Inflammatory macrophage (primary cell): Measurements from ENCODE around the gene TPRG1.

Experiments used
- DNase-seq, 2 donors: peaks; one replicate each; pipeline ENCODE4 v3.0.0-alpha.2; 2020 to 2022

TPRG1 gene

GRCh38 chr3:189282741-189283140 lies 111.0 kb downstream of the TPRG1 start:
- no peak for DNase-seq

DNA sequence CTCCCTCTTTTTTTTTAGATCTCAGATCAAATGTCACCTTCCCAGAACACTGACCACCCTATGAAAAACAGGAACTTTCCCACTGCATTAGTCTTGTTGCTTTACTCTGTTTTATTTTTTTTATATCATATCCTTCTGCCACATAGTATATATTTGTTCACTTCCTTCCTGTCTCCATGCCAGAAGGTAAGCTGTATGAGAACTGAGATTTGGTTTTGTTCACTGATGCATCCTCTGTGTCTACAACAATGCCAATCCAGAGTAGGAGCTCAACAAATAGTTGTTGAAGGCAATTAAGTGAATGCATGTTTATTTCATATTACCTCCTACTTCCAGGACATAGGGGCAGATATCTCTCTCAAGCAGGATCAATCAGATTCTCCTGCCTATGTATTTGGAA lies 114.4 kb downstream of the TPRG1 start:
- no peak for DNase-seq

GRCh38 chr3:189286916-189287315 lies 115.1 kb downstream of the TPRG1 start:
- no peak for DNase-seq

- DNase-seq = no peak
These were observed 116.8 kb downstream of the TPRG1 start for GRCh38 chr3:189288348-189289235.

GRCh38 chr3:189289251-189289650 lies 117.5 kb downstream of the TPRG1 start:
- no peak for DNase-seq

GRCh38 chr3:189292667-189293484 lies 121.1 kb downstream of the TPRG1 start:
- DNase-seq = no peak

DNA sequence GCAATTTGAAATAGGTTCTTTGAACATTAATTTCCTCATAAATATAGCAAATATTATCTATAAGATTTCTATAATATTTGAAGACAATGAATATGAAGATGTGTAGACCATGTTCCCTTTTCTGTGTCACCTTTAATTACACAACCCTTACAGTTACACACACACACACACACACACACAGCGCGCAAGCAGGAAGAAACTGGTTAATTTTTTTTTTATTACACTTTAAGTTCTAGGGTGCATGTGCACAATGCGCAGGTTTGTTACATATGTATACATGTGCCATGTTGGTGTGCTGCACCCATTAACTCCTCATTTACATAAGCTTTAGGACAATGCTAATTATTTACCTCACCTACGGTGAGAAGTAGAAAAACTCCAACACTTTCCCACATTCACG lies 122.9 kb downstream of the TPRG1 start:
- DNase-seq = no peak

DNA sequence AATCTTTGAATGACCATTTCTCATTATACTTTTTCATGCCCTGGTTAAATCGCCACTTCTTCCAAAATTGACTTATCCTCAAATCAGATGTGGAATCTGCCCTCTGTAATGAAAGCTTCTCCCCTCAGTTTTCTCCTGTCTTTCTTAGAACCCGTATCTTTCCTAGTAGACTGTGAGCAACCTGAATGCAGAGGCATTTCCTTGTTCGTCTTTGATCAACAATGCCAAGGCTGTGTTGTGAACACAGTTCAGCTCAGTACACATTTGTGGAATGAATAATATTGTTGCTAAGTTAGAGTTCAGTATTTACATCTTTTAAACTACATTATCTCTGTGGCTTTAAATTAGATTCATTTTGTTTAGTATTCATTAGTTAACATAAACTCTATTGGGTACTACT lies 123.3 kb downstream of the TPRG1 start:
- DNase-seq = no peak

GRCh38 chr3:189297932-189298331 lies 126.2 kb downstream of the TPRG1 start:
- DNase-seq = no peak

- no peak for DNase-seq
These were observed 127.0 kb downstream of the TPRG1 start for GRCh38 chr3:189298469-189299375.

DNA sequence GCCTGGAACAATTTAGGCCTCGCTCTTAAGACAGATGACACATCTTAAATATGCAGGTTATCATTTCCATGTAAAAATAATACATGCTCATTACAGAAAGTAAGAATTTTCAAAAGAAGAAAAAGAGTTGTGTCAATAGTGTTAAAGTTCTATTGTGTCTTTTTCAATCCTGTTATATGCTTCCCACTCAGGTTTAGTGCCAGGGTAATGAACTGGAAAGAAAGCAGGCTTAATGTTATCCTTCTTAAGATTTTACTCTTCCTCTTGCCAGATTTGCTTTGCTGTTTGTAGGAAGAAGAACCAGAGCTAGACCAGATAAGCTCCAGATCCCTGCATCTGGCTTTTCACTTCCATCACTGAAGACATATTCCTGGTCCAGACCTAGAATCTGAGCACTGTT lies 128.6 kb downstream of the TPRG1 start:
- DNase-seq = no peak

- no peak for DNase-seq
These were observed 129.7 kb downstream of the TPRG1 start for GRCh38 chr3:189301479-189301878.

- DNase-seq = no peak
These were observed 131.8 kb downstream of the TPRG1 start for GRCh38 chr3:189303584-189303983.

DNA sequence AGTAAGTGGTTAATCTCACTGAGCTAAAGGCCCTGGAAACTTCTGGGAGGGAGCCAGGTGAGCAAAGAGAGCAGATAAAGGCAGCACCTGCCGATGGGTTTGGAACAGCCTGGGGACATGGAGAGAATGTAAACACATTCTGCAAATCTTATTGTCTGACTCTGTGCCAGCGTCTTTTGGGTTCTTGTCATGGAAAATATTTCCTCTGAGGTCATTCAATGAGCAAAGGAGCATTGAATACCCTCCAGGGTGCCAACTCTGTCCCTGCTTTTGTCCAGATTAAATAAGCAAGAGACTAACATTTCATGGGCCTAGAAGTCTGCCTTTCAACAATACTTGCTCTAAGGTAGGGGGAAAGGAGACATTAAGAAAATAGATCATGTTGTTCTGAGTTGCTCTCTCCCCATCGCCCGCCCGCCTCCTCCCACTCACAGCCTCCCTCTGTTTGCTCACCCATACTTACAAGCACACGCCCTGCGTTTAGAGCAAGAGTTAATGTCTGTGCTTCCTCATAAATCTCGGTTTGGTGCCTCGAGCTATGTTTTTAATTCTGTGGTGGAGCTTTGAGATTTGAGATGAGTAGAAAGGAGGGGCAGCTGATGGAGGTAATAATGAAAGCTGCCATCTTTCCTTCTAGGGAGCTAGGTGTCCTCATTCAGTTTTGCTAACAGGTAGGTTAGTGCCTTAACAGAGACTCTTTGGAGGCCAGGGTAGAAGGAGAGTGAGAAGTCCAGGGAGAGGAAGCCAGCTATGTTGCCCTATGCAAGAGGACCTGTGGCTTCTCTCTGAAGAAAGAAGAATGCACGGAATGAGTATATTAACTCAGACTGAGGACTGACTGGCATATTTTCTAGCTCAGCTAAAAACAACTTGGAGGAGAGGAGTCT lies 132.9 kb downstream of the TPRG1 start:
- peak in 1 of 2 donors; percentile 2 for DNase-seq

DNA sequence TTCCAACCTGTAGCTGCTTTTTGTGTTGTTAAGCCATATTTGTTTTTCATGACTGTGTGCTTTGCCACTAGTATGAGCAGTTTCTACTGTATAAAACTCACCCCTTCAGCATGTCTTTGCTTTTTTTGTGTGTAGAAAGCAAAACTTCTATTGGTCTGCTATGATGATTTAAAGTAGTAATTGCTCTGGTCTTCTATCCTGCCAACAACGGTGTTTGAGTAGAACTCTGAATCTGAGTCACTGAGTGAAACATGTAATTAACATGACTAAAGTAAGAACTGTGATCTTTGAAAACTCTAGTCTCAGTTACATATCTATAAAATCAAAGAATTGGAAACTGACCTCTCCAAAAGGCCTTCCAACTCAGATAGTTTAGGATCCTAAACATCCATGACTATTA lies 133.6 kb downstream of the TPRG1 start:
- DNase-seq = no peak

DNA sequence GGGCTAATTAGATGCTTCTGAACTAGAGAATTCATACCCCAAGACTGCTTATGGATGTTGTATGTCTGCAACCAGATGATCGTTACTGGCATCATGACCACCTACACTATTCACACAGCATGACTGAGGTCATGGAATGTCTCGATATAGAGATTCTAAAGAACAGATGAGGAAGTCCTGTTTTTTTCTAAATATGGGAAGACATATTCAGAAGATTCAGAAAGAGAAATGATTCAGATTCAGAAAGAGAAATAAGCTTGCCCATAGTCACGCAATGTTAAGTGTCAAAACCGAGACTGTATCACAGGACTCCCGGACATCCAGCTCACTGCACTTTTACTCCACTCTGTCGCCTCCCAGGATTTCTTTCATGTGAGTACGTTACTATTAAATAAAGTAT lies 136.2 kb downstream of the TPRG1 start:
- peak; percentile 14 to 33 for DNase-seq

DNA sequence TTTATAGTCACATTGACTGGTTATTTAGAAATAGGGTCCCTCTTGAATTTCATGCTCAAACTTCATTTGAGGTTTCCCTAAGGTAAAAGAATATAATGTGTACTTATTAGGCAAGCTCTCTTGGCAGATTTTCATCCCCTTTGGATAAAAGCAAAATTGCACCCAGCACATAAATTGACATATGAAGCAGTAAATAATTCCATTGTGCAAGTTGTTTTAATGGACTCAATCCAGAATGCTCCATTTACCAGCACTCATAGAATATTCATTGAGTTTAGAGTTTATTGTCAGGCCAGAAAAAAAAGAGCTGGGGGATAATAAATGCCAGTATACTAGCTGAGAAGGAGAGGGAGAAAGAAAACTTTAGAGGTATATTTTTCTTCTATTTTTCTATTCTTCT lies 136.8 kb downstream of the TPRG1 start:
- no peak for DNase-seq

- no peak for DNase-seq
These were observed 137.7 kb downstream of the TPRG1 start for GRCh38 chr3:189309400-189309975.

DNA sequence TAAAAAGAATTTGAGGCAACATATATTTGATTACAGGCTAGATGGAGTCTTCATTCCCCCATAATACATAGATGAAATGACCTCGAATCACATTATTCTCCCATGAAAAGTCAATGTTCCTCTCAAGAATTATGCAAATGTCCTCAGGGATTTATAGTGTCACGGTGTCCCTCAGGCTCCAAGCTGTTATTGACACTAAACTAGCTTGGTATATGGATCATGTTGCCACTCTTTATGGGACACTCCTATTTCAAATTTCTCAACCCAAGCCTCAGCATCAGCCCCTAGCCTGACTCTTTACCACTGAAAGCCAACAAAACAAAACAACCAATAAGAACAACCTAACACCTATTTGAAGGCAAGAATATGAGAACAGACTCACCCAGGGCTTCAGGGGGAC lies 139.8 kb downstream of the TPRG1 start:
- no peak for DNase-seq

DNA sequence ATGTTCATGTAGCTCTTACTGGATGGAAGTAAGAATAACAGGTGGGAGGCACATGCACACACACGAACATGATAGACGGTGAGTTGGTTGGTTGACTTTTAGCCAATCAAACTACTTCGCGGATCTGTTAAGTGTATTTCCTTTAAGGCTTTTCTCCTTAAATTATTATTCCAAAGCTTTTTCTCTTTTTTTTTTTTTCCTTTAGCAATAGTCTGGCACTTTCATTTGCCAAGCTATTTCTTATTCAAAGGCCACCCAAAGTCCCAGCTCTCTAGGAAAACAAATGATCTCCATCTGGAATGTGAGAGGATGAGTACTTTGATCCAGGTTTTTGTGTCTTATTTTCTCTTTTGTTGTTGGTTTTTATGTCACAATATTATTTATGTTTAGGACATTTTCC lies 141.1 kb downstream of the TPRG1 start:
- no peak for DNase-seq

- no peak for DNase-seq
These were observed 144.7 kb downstream of the TPRG1 start for GRCh38 chr3:189316296-189317019.
